Stimulated activated CD8-positive, alpha-beta memory T cell treated with anti-CD3 and anti-CD28 coated beads, Interleukin-7, amount 100 ng/mL, for 1 hour (primary cell): ENCODE data around the gene RNASE2.
"Not testable (repeated sequence)": the region's sequence is repeated elsewhere in the genome, so short reads cannot be mapped to it uniquely, and the experiment has no call there.

Source experiments
- DNase-seq, 2 donors: peaks; one replicate each; pipeline ENCODE4 v3.0.0-alpha.2; 2020; ENCODE audit warnings: low read depth in 2 of 2

Gene RNASE2

DNA sequence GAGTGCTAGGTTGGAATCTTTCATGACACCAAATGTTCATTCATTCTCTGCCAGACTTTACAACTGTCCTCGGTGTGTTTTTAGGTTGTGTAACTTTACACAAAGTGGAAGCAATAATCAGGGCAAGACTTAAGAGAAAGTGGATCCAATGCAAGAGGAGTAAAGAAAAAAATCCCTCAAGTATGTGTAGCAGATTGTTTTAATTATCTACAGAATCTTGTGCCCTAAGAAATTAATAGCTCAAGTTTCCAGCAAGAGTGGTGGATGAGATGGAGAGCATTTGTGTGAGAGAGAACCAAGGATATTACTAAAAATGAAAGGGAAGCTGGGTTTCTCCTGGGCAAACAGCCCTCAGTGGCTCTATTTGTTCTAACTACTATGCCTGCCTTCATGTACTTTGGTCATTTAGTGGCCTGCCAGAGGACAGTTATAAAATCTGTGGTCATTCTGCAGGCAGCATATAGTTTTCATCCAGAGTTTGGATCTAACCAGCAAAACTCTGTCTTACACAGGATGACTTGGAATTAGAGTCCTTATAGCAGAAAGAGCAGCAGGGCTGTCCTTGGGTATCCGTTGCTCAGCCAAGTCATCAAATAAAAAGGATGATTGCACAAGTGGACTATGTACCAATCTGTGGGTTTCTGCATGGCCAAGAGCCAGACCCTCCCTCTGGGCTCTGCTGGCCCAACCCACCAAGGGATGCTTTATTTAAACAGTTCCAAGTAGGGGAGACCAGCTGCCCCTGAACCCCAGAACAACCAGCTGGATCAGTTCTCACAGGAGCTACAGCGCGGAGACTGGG is at the start of gene RNASE2:
Gene RNASE2, plus strand, starts transcription at position 752 of the 802 bp plus-strand sequence. CDS start 285 bp downstream, outside the sequence.
- not testable (repeated sequence) for DNase-seq

DNA sequence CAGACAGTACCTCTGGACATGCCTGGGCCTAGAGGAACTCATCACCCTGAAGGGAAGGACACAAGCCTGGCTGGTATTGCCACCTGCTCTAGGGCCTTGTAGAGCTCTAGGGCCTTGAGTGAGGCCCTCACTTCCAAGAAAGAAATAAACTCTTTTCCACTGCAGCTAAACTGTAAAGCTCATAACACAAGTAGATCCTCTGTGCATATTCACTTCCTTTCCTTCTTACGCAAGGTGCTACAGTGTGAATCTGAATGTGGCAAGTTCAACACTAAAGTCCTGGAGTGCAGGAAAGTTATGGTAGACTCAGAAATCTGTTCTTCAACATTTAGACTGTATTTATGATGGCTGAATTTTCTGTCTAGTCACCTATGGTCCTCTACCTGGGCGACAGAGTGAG is 49.6 kb upstream of the RNASE2 start:
- no peak for DNase-seq

DNA sequence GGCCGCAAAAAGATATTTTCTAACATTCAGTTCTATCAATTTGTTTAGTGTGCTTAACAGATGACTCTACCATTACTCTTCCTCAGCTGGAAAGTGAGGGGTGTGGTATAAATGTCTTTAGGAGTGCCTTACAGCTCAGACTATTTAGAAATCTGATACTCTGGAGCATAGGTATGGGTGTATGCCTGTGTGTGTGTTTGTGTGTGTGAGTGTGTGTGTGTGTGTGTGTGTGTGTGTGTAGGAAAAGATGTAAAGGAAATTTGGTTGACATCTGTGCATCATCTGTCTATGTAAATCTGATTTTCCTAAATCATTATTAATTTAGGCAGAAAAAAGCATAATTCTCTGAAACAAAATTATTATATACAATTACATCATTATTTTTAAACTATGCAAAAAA is 48.1 kb upstream of the RNASE2 start:
- no peak for DNase-seq

DNA sequence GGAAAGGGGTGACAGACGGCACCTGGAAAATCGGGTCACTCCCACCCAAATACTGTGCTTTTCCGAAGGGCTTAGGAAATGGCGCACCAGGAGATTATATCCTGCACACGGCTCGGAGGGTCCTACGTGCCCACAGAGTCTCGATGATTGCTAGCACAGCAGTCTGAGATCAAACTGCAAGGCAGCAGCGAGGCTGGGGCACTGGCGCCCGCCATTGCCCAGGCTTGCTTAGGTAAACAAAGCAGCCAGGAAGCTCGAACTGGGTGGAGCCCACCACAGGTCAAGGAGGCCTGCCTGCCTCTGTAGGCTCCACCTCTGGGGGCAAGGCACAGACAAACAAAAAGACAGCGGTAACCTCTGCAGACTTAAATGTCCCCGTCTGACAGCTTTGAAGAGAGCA is 44.5 kb upstream of the RNASE2 start:
- not testable (repeated sequence) for DNase-seq

- DNase-seq: not testable (repeated sequence)
Observed at GRCh38 chr14:20919038-20919756, 36.1 kb upstream of the RNASE2 start.

DNA sequence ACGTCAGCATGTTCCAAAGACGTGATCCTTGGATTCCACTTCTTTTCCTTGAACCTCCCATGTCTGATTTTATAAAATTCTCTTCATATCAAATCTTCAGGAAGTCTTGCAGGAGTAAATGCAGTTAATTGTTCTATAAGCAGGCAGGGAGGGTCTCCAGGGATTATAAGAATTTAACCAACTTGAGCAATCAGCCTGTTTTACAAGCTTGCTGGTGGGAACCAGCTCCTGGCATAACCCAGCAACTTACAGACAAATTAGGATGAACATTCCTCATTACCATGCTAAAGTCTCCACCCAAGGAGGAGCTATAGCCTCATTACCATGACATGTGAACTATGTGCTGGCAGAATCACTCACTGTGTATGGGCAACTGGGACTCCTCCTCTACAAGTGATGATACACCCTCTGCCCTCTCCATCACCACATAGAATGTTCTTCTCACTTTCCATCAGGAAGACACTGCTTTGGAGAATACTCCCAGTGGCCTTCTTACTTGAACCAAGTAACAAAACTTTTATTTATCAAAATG is 31.5 kb upstream of the RNASE2 start:
- not testable (repeated sequence) for DNase-seq

DNA sequence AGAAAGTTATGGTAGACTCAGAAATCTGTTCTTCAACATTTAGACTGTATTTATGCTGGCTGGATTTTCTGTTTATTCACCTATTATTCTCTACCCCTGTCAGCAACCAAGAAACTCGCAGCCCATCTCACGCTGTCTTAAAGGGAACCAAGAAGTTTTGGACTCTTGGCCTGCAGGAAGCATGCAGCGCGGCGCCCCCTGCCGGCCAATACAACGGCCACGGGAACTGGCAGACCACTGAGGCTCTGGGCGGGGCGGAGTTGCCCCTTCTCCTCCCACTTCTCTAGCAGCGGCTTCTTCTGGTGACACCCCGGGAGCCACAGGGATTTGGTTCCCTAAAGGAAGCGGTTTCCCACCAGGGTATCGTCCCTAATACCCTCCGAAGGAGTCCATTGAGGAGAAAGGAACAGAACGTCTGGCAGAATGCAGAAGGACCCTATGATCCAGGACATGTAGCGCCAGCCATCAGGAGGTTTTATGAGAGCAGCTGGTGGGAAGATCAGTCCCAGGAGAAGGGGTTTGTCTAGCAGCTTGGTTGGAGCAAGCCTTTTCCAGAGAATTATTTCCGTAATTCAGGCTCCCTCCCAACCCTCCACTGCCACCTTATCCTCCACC is 21.0 kb upstream of the RNASE2 start:
- no peak for DNase-seq

- DNase-seq: no peak
Observed at GRCh38 chr14:20935303-20935984, 19.8 kb upstream of the RNASE2 start.

GRCh38 chr14:20945146-20945545 is 10.1 kb upstream of the RNASE2 start:
- not testable (repeated sequence) for DNase-seq

GRCh38 chr14:20946707-20947106 is 8.6 kb upstream of the RNASE2 start:
- not testable (repeated sequence) for DNase-seq

GRCh38 chr14:20955538-20955873 is 219 bp downstream of the RNASE2 start:
- not testable (repeated sequence) for DNase-seq

GRCh38 chr14:20956376-20956976 is 1.2 kb downstream of the RNASE2 start:
- DNase-seq: no peak

- not testable (repeated sequence) for DNase-seq
Observed at GRCh38 chr14:20958946-20959345, 3.7 kb downstream of the RNASE2 start.

GRCh38 chr14:20969336-20969735 is 14.0 kb downstream of the RNASE2 start:
- DNase-seq: no peak

DNA sequence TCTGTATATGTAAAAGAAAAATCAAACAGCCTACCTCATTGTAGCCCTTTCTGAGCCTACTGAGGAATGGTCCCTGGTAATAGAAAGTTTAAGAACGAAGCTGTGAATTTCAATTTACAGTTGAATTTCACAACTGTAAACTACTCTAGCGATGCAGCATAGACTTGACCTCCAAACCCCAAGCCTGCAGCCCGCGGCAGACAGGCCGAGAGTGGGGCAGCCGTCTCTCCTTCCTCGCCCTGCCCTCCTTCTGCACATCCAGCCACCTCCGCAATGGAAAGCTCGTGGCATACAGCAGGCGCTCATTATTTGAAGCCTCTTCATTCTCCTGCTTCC is 15.3 kb downstream of the RNASE2 start:
- DNase-seq: no peak

- peak; percentile 54 to 60 for DNase-seq
Observed at GRCh38 chr14:20970983-20971704, 15.9 kb downstream of the RNASE2 start.

DNA sequence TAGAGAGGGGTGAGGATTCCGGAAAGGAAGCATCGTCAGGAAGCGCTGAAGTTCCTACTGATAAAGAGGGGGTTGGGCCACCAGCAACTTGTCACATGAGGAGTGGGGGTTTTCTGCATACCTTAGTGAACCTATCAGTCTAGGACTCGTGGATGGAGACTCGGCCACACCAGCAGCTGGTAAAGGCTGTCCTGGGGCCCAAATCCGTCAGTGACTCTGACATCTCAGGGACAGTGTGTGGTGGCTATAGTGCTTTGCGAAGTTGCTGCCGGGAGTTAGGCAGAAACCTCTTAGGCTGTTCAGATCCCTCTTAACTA is 16.4 kb downstream of the RNASE2 start:
- DNase-seq: no peak

GRCh38 chr14:20973501-20973900 is 18.2 kb downstream of the RNASE2 start:
- DNase-seq: no peak

- no peak for DNase-seq
Observed at GRCh38 chr14:20976291-20976690, 21.0 kb downstream of the RNASE2 start.

DNA sequence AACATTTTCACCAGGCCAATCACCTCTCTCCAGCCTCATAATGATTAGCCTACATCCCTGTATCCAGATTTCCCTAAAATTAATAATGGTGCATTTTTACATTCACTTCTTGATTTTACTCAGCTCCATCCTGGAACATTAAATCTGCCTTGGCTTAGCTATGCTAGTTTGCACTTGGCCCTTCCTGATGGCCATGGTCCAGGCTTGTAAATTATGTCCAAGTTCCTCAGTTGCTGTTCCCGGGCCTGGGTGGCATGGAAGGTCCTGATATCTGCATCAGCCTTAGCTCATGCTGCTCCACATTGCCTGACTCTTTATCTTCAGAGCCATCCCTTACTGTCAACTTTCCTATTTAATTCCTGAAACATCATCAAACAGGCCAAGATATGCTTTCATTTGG is 23.4 kb downstream of the RNASE2 start:
- DNase-seq: no peak

GRCh38 chr14:20980906-20981305 is 25.6 kb downstream of the RNASE2 start:
- DNase-seq: no peak
